Fibroblast of lung (primary cell): ENCODE measurements around the gene MLF2. TPM values are rescaled to one million over a fixed set of nuclear protein-coding genes. Genes with fewer than 3 reads are reported as not detected.

Experiments
- DNase-seq, 2 donors: peaks; one replicate each; pipeline versions ENCODE4 v3.0.0 to v3.0.0-alpha.2; 2010; ENCODE audit warnings: low read depth in 2 of 2
- H2AFZ ChIP-seq: 2 replicates; pipeline ENCODE4 v1.5.1; 2012; ENCODE audit warnings: low read length, control low read depth, inconsistent platforms
- H3K27ac ChIP-seq: 2 replicates; pipeline ENCODE4 v1.5.1; 2011; ENCODE audit warnings: low read length, control low read depth; ENCODE audit not compliant: insufficient read depth
- H3K27me3 ChIP-seq: 2 replicates; pipeline ENCODE4 v1.5.1; 2011; ENCODE audit warnings: mild to moderate bottlenecking, low read length; ENCODE audit not compliant: control insufficient read depth, insufficient read depth
- H3K36me3 ChIP-seq: 2 replicates; pipeline ENCODE4 v1.5.1; 2011; ENCODE audit warnings: low read length; ENCODE audit not compliant: control insufficient read depth, insufficient read depth
- H3K4me1 ChIP-seq: 2 replicates; pipeline ENCODE4 v1.5.1; 2011; ENCODE audit warnings: low read length; ENCODE audit not compliant: control insufficient read depth, insufficient read depth; ENCODE audit errors: extremely low read depth
- H3K4me2 ChIP-seq: 2 replicates; pipeline ENCODE4 v1.5.1; 2011; ENCODE audit warnings: low read length, control low read depth; ENCODE audit not compliant: insufficient read depth; ENCODE audit errors: extremely low read depth
- H3K4me3 ChIP-seq, 4 experiments: fragments of 200-600 bp in 1 of 4; sonication (generic) in 1 of 4; replicated peaks in 1 of 4; 2 replicates each; pipeline ENCODE4 v1.5.1; 2011 to 2016; ENCODE audit warnings: low read length in 4 of 4, low read depth in 3 of 4, mild to moderate bottlenecking in 3 of 4, control low read depth in 2 of 4, inconsistent platforms in 1 of 4, mixed read lengths in 1 of 4; ENCODE audit not compliant: insufficient read depth in 1 of 4; ENCODE audit errors: control extremely low read depth in 1 of 4
- H3K79me2 ChIP-seq: 2 replicates; pipeline ENCODE4 v1.5.1; 2012; ENCODE audit warnings: mild to moderate bottlenecking, low read length, inconsistent platforms; ENCODE audit not compliant: control insufficient read depth, insufficient read depth
- H3K9ac ChIP-seq: 2 replicates; pipeline ENCODE4 v1.5.1; 2011; ENCODE audit warnings: mild to moderate bottlenecking, low read length, control low read depth; ENCODE audit not compliant: insufficient read depth
- H3K9me3 ChIP-seq: 2 replicates; pipeline ENCODE4 v1.5.1; 2012; ENCODE audit warnings: low read depth, low read length; ENCODE audit not compliant: control insufficient read depth, insufficient read depth
- H4K20me1 ChIP-seq: 2 replicates; pipeline ENCODE4 v1.5.1; 2011; ENCODE audit warnings: low read length; ENCODE audit not compliant: control insufficient read depth, insufficient read depth; ENCODE audit errors: extremely low read depth
- CTCF ChIP-seq, 2 donors: IDR thresholded peaks in 1 of 2; conservative IDR thresholded peaks in 1 of 2; 1 replicate in 1 of 2; 2 replicates in 1 of 2; pipeline ENCODE4 v1.5.1; 2011 to 2012; ENCODE audit warnings: low read length in 2 of 2, control low read depth in 1 of 2, inconsistent platforms in 1 of 2, low read depth in 1 of 2, mild to moderate bottlenecking in 1 of 2
- EZH2 ChIP-seq: IDR thresholded peaks from 2 replicates; pipeline ENCODE4 v1.5.1; 2012; ENCODE audit warnings: low read length, control low read depth, mild to moderate bottlenecking; ENCODE audit errors: missing control alignments
- polyA plus RNA-seq, 2 donors: library from polyadenylated mRNA; depleted of rRNA in 1 of 2; stranded (reverse) in 1 of 2; unstranded in 1 of 2; fragments of >200 nt; gene quantifications; 2 replicates each; pipeline ENCODE4 v1.2.1, GENCODE V29; 2011 to 2012; ENCODE audit warnings: missing spikeins in 1 of 2
- total RNA-seq: library from RNA; depleted of rRNA; stranded (reverse); fragments of >200 nt; gene quantifications from 2 replicates; pipeline ENCODE4 v1.2.1, GENCODE V29; 2014

Gene MLF2
- total and polyA plus RNA-seq, 2 donors (not counting 1 experiment from before 2014, with no cell fraction given) = 106 to 289 TPM

DNA sequence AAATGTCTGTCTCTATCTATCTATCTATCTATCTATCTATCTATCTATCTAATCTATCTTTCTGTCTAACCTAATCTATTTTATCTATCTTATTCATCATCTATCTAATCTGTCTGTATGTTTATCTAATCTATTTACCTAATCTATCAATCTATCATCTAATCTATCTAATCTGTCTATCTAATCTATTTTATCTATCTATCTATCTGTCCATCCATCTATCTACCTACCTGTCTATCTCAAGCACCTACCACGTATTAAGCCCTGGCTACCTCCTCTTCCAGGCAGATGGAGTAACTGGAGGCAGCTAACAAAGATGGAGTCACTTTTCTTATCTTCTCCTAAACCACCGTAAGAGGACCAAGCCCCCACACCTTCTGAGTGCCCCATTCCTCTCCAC is 42.1 kb upstream of the MLF2 start:
- H3K27ac ChIP-seq = no peak overlapping the region
- no peak for TF ChIP-seq CTCF (conservative IDR thresholded peaks at IDR 0.05 in 1 of 2, IDR thresholded peaks at IDR 0.05 in 1 of 2; ENCODE audit: low read depth in 1 of 2, low read length in 2 of 2)
- TF ChIP-seq EZH2 = no peak
- no peak for DNase-seq
- no peak overlapping the region for H3K4me3 ChIP-seq
- no peak overlapping the region for H3K4me2 ChIP-seq
- H2AFZ ChIP-seq = no peak overlapping the region
- H3K9ac ChIP-seq = no peak overlapping the region
- H3K27me3 ChIP-seq = no peaks in the 10 kb centered on the region
- H4K20me1 ChIP-seq = no peaks in the 10 kb centered on the region
- H3K79me2 ChIP-seq = peaks cover 21% of the 10 kb centered on the region
- peaks cover 3% of the 10 kb centered on the region for H3K4me1 ChIP-seq
- no peaks in the 10 kb centered on the region for H3K9me3 ChIP-seq
- peaks cover 3% of the 10 kb centered on the region for H3K36me3 ChIP-seq

DNA sequence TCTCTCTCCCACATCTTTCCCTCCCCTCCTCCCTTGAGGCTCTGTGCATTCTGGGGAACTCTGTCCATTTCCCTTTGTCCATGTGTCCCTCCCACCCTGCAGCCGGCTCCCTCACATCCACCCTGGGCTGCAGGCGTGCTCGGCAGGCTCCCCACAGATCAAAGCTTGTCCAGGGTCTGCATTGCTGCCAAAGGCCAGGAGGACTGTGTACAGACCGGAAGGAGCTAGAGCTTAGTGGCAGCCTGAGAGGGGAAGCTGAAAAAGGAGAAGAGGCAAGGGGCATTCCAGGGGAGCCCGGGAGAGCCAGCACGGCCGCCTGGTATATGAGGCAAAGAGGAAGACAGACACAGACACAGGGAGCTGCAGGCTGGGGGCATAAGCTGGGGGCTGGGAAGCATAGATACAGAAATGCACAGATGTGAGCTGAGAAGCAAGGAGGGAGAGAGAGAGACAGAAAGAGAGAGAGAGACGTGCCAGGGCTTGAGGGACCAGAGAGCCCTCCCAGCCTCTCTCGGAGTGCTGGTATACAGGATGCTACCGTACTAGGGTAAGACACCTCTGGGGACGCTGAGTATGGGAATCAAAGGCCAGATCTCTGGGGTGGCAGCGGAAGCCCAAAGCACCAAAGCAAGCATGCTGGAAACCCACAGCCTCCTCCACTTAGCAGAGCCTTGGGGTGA is 39.7 kb upstream of the MLF2 start:
- H3K4me3 ChIP-seq = peak overlapping the region in 3 of 4 experiments; percentile 12 to 43 (median 30)
- H3K27ac ChIP-seq = no peak overlapping the region
- H3K4me2 ChIP-seq = peak overlapping the region; percentile 49

More for the DNA sequence above, 39.7 kb upstream of the MLF2 start:
- TF ChIP-seq CTCF (conservative IDR thresholded peaks at IDR 0.05 in 1 of 2, IDR thresholded peaks at IDR 0.05 in 1 of 2; ENCODE audit: low read depth in 1 of 2, low read length in 2 of 2) (no peak), EZH2 (no peak)
- Histone ChIP-seq H3K36me3 (peaks cover 3% of the 10 kb centered on the region), H3K9ac (no peak overlapping the region), H3K9me3 (no peaks in the 10 kb centered on the region), H3K27me3 (no peaks in the 10 kb centered on the region), H4K20me1 (no peaks in the 10 kb centered on the region), H2AFZ (no peak overlapping the region), H3K79me2 (peaks cover 24% of the 10 kb centered on the region), H3K4me1 (peaks cover 3% of the 10 kb centered on the region)
- DNase-seq = peak in 1 of 2 donors; percentile 14
